ENCODE data around the gene PLCG2. TPM values are rescaled to one million over a fixed set of nuclear protein-coding genes. Genes with fewer than 3 reads are reported as not detected.

The PLCG2 gene
- total and polyA plus RNA-seq, 2 experiments from 2014 or later, result 2.5 to 5.0 TPM

DNA sequence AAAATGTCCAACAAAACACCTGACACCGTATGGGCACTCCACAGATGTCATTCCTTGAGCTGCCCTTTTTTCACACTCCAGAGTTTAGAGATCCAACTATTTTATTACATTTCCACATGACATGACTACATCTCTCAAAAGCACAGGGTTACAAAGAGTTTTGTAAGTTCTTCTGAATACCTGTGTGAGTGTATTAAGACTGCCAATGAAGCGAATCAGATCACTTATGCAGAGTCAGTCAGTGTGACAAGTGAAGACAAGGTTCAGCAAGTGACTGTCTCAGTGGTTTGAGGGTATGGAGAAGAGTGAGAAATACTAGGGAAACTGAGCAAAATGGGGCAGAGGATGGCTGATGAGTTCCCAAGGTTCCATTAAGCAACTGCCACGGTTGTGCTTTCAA lies 223.7 kb downstream of the PLCG2 start:
- DNase-seq (ENCODE audit: low spot score), result no peak
- H3K79me2 ChIP-seq, result no peaks in the 10 kb centered on the region
- TF ChIP-seq EZH2 (IDR thresholded peaks at IDR 0.05; ENCODE audit: borderline replicate concordance) (no peak), EZH2phosphoT487 (IDR thresholded peaks at IDR 0.05; ENCODE audit: low read depth, severe bottlenecking, unreplicated experiment) (no peak)
- TF ChIP-seq, protein P1, sequence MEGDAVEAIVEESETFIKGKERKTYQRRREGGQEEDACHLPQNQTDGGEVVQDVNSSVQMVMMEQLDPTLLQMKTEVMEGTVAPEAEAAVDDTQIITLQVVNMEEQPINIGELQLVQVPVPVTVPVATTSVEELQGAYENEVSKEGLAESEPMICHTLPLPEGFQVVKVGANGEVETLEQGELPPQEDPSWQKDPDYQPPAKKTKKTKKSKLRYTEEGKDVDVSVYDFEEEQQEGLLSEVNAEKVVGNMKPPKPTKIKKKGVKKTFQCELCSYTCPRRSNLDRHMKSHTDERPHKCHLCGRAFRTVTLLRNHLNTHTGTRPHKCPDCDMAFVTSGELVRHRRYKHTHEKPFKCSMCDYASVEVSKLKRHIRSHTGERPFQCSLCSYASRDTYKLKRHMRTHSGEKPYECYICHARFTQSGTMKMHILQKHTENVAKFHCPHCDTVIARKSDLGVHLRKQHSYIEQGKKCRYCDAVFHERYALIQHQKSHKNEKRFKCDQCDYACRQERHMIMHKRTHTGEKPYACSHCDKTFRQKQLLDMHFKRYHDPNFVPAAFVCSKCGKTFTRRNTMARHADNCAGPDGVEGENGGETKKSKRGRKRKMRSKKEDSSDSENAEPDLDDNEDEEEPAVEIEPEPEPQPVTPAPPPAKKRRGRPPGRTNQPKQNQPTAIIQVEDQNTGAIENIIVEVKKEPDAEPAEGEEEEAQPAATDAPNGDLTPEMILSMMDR (IDR thresholded peaks at IDR 0.05; ENCODE audit: poor library complexity), result no peak
- H3K4me1 ChIP-seq (ENCODE audit: insufficient read depth), result peaks cover 3% of the 10 kb centered on the region
- H3K9me3 ChIP-seq (ENCODE audit: low read depth), result no peaks in the 10 kb centered on the region
- no peaks in the 10 kb centered on the region for H3K36me3 ChIP-seq (replicated peaks; ENCODE audit: insufficient read depth, low read depth)
- H3K4me3 ChIP-seq, result no peak overlapping the region
- no peak overlapping the region for H2AFZ ChIP-seq
- 79% methylated on average over 3 of the region's 3 CpGs for WGBS (ENCODE audit: low lambda C conversion rate, missing lambda C conversion rate)
- no peak overlapping the region for H3K27ac ChIP-seq
- no peaks in the 10 kb centered on the region for H4K20me1 ChIP-seq (ENCODE audit: insufficient read depth, poor library complexity, severe bottlenecking)
- H3K4me2 ChIP-seq, result no peak overlapping the region
- H3K27me3 ChIP-seq, result no peaks in the 10 kb centered on the region
- H3K9me2 ChIP-seq (replicated peaks; ENCODE audit: insufficient read depth), result no peaks in the 10 kb centered on the region

DNA sequence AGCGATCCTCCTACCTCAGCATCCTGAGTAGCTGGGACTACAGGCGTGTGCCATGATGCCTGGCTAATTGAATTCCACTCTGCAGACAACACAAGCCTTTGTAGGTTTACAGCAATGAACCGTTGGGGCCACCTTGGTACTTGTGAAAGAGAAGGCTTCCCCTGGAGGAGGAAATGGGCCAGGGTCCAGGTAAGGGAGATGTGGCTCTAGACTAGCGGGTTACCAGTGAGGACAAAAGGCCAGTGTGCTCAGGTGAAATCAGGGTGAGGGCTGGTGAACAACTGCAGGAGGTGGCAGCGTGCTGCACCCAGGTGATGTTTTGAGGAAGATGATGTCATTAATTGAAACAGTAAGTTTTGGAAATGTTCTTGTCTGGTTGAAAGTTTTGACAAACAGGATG lies 225.5 kb downstream of the PLCG2 start:
- no peak overlapping the region for H3K27ac ChIP-seq
- H3K4me2 ChIP-seq, result no peak overlapping the region
- no peak overlapping the region for H3K4me3 ChIP-seq
- TF ChIP-seq EZH2phosphoT487 (IDR thresholded peaks at IDR 0.05; ENCODE audit: low read depth, severe bottlenecking, unreplicated experiment) (no peak), EZH2 (IDR thresholded peaks at IDR 0.05; ENCODE audit: borderline replicate concordance) (no peak)
- TF ChIP-seq, protein P1 (IDR thresholded peaks at IDR 0.05; ENCODE audit: poor library complexity), result no peak
- no peaks in the 10 kb centered on the region for H3K9me2 ChIP-seq (replicated peaks; ENCODE audit: insufficient read depth)
- no peaks in the 10 kb centered on the region for H3K27me3 ChIP-seq
- no peaks in the 10 kb centered on the region for H3K4me1 ChIP-seq (ENCODE audit: insufficient read depth)
- no peaks in the 10 kb centered on the region for H4K20me1 ChIP-seq (ENCODE audit: insufficient read depth, poor library complexity, severe bottlenecking)
- 90% methylated on average over 5 of the region's 5 CpGs for WGBS (ENCODE audit: low lambda C conversion rate, missing lambda C conversion rate)
- no peak overlapping the region for H2AFZ ChIP-seq
- no peak for DNase-seq (ENCODE audit: low spot score)
- H3K9me3 ChIP-seq (ENCODE audit: low read depth), result no peaks in the 10 kb centered on the region
- no peaks in the 10 kb centered on the region for H3K79me2 ChIP-seq
- no peaks in the 10 kb centered on the region for H3K36me3 ChIP-seq (replicated peaks; ENCODE audit: insufficient read depth, low read depth)

DNA sequence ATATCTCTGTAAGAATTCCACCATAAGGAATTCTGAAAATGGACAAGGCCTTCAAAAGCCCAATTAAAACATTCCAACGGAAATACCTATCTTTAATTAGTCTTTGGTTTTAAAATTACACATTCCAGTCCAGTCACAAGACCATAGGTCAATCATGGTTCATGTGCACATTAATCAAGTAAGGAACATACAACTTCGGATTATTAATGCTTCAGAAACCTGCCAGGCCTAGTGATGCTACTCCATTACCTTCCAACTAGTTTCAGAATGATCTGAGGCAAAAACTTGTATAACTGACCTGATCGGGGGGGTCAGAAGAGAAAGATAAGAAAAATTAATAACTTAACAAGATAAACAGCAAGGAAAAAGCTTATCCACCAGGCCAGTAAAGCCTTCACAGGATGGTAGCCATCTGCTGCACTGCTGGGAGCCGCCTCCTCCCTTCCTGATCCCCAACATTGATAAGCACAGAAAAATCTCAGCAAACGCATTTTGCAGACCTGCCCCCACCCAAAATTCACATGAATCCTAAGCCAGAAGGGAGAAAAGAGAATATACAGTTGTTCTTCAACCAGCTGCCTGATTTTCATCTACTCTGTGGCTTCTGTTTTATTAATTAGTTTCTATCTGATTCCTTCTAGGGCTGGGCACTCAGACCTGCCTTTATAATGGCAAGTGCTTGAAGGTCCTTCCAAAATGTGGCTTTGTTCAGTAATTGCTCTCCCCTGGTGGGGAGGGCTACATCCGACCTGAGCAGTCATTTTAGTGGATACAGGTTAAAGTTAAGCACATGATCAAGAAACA lies 226.1 kb downstream of the PLCG2 start:
- TF ChIP-seq, protein P1 (IDR thresholded peaks at IDR 0.05; ENCODE audit: poor library complexity), result no peak
- TF ChIP-seq EZH2phosphoT487 (IDR thresholded peaks at IDR 0.05; ENCODE audit: low read depth, severe bottlenecking, unreplicated experiment) (no peak), EZH2 (IDR thresholded peaks at IDR 0.05; ENCODE audit: borderline replicate concordance) (no peak)
- no peak overlapping the region for H2AFZ ChIP-seq
- H4K20me1 ChIP-seq (ENCODE audit: insufficient read depth, poor library complexity, severe bottlenecking), result no peaks in the 10 kb centered on the region
- no peak overlapping the region for H3K4me2 ChIP-seq
- H3K9me3 ChIP-seq (ENCODE audit: low read depth), result no peaks in the 10 kb centered on the region
- no peaks in the 10 kb centered on the region for H3K36me3 ChIP-seq (replicated peaks; ENCODE audit: insufficient read depth, low read depth)
- no peak overlapping the region for H3K27ac ChIP-seq
- no peak overlapping the region for H3K4me3 ChIP-seq
- no peaks in the 10 kb centered on the region for H3K9me2 ChIP-seq (replicated peaks; ENCODE audit: insufficient read depth)
- H3K27me3 ChIP-seq, result no peaks in the 10 kb centered on the region
- H3K79me2 ChIP-seq, result no peaks in the 10 kb centered on the region
- WGBS (ENCODE audit: low lambda C conversion rate, missing lambda C conversion rate), result 45% methylated on average over 6 of the region's 6 CpGs
- no peak for DNase-seq (ENCODE audit: low spot score)
- H3K4me1 ChIP-seq (ENCODE audit: insufficient read depth), result no peaks in the 10 kb centered on the region
